PC-9 (cell line): Measurements from ENCODE around the gene EDN2. TPM values are rescaled to one million over a fixed set of nuclear protein-coding genes. Genes with fewer than 3 reads are reported as not detected.

Experiments
- BruUV-seq: library from RNA; stranded (reverse); fragments of 400-500 nt; replicated peaks from 2 replicates; lab custom pipeline; 2021; lab: Mats Ljungman, UMichigan
- CTCF ChIA-PET: fragments of 300-600 bp; sonication (Branson Sonifier 250); formaldehyde crosslinking; loops from one replicate; lab custom pipeline; 2022; ENCODE audit warnings: antibody characterized with exemption; lab: Charles Lee
- POLR2A ChIA-PET: fragments of 300-600 bp; sonication (Branson Sonifier 250); formaldehyde crosslinking; loops from one replicate; lab custom pipeline; 2022; ENCODE audit warnings: antibody characterized with exemption; ENCODE audit not compliant: unreplicated experiment; lab: Charles Lee
- DNase-seq, 2 experiments: peaks; one replicate each; pipeline versions ENCODE4 v3.0.0 to v3.0.0-alpha.2; 2015 to 2022; ENCODE audit warnings: mixed read lengths in 1 of 2
- H2AFZ ChIP-seq: fragments of 200-600 bp; sonication (generic); 2 replicates; pipeline ENCODE4 v1.8.1; 2017; ENCODE audit warnings: antibody characterized with exemption
- H3F3A ChIP-seq: fragments of 200-600 bp; sonication (generic); 2 replicates; pipeline ENCODE4 v1.8.1; 2017; ENCODE audit warnings: antibody characterized with exemption, mild to moderate bottlenecking, low read depth; ENCODE audit not compliant: insufficient read depth
- H3K27ac ChIP-seq: fragments of 200-600 bp; sonication (generic); 2 replicates; pipeline ENCODE4 v1.6.1; 2016; ENCODE audit warnings: mixed run types
- H3K27me3 ChIP-seq: fragments of 200-600 bp; sonication (generic); 2 replicates; pipeline ENCODE4 v1.6.1; 2016; ENCODE audit warnings: low read depth, mixed run types; ENCODE audit not compliant: insufficient read depth
- H3K36me3 ChIP-seq: fragments of 200-600 bp; sonication (generic); 2 replicates; pipeline ENCODE4 v1.6.1; 2016; ENCODE audit warnings: low read depth, mixed run types
- H3K4me1 ChIP-seq: fragments of 200-600 bp; sonication (generic); replicated peaks from 2 replicates; pipeline ENCODE4 v1.6.1; 2016; ENCODE audit warnings: mixed run types; ENCODE audit not compliant: insufficient read depth
- H3K4me2 ChIP-seq: fragments of 200-600 bp; sonication (generic); 2 replicates; pipeline ENCODE4 v1.6.1; 2017; ENCODE audit warnings: mixed run types
- H3K4me3 ChIP-seq: fragments of 200-600 bp; sonication (generic); 2 replicates; pipeline ENCODE4 v1.6.1; 2016; ENCODE audit warnings: mixed run types
- H3K79me2 ChIP-seq: fragments of 200-600 bp; sonication (generic); 2 replicates; pipeline ENCODE4 v1.6.1; 2017; ENCODE audit warnings: low read depth, mixed run types
- H3K9me2 ChIP-seq: fragments of 200-600 bp; sonication (generic); 2 replicates; pipeline ENCODE4 v1.8.1; 2017; ENCODE audit warnings: mild to moderate bottlenecking; ENCODE audit not compliant: insufficient read depth
- H3K9me3 ChIP-seq: fragments of 200-600 bp; sonication (generic); 2 replicates; pipeline ENCODE4 v1.8.1; 2016; ENCODE audit warnings: low read depth; ENCODE audit not compliant: insufficient read depth
- H4K20me1 ChIP-seq: fragments of 200-600 bp; sonication (generic); 2 replicates; pipeline ENCODE4 v1.8.1; 2017; ENCODE audit not compliant: insufficient read depth
- CTCF ChIP-seq: fragments of 200-600 bp; sonication (generic); conservative IDR thresholded peaks from 2 replicates; pipeline ENCODE4 v1.6.1; 2017; ENCODE audit warnings: mixed run types, antibody characterized with exemption, mild to moderate bottlenecking, moderate library complexity
- EZH2 ChIP-seq: fragments of 200-600 bp; sonication (generic); IDR thresholded peaks from 2 replicates; pipeline ENCODE4 v1.8.0; 2017; ENCODE audit warnings: antibody characterized with exemption, low read depth
- intact Hi-C: fragments of 100-400 bp; cut with micrococcal nuclease; formaldehyde crosslinking; loops from one replicate; pipeline ENCODE4 v1.10.0; 2022; ENCODE audit not compliant: unreplicated experiment
- total RNA-seq: library from RNA; stranded (reverse); gene quantifications from 2 replicates; pipeline ENCODE4 v1.2.3, GENCODE V29; 2021

EDN2 gene
- total RNA-seq, 1 experiment from 2014 or later, result 0.48 TPM

DNA sequence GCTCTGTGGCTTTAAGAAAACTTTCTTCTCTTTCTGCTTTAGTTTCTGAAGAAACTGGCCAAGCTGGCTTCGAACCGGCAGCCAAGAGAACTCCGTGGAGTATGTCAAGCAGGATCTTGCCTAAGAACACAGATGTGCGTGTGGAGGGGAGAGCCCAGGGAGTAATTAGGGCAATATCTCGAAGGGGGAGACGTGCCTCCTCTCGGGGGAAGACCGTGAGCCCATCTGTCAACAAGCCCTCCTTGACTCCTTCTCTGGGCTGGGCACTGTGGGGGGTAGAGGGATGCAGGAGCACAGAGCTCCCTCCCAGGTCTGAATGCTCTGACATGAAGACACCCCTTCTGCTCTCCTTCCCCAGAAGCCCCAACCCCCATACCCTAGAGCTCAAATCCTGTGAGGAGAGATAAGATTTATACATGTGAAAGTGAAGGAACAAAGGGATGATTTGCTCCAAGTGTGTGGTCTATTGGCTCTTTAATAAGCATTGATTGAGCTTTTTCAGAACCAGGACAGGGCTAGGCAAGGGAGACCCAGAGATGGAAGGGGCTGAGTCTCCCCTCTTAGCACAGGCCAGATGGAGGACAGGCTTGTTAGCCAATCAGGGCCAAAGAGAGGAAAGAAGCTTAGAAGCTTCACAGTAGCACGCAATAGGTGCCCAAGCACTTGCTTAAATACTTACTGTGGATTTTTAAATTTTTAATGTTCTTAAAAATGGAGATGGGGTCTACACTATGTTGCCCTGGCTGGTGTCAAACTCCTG, 37.5 kb downstream of the EDN2 start:
- TF ChIP-seq EZH2 (no peak), CTCF (no peak)
- CTCF ChIA-PET, result no interaction called here
- POLR2A ChIA-PET, result no interaction called here
- H4K20me1 ChIP-seq, result no peaks in the 10 kb centered on the region
- peaks cover 32% of the 10 kb centered on the region for H3K4me1 ChIP-seq
- no peak overlapping the region for H3K4me3 ChIP-seq
- no peak overlapping the region for H3K27ac ChIP-seq
- no peaks in the 10 kb centered on the region for H3K9me2 ChIP-seq
- peaks cover 13% of the 10 kb centered on the region for H3K9me3 ChIP-seq
- no TSS peak for BruUV-seq
- H3K4me2 ChIP-seq, result no peak overlapping the region
- H2AFZ ChIP-seq, result no peak overlapping the region
- DNase-seq, result no peak
- intact Hi-C loops, result no loop called here
- H3K79me2 ChIP-seq, result no peaks in the 10 kb centered on the region
- no peaks in the 10 kb centered on the region for H3K36me3 ChIP-seq
- no peaks in the 10 kb centered on the region for H3K27me3 ChIP-seq
- H3F3A ChIP-seq, result peaks cover 10% of the 10 kb centered on the region

DNA sequence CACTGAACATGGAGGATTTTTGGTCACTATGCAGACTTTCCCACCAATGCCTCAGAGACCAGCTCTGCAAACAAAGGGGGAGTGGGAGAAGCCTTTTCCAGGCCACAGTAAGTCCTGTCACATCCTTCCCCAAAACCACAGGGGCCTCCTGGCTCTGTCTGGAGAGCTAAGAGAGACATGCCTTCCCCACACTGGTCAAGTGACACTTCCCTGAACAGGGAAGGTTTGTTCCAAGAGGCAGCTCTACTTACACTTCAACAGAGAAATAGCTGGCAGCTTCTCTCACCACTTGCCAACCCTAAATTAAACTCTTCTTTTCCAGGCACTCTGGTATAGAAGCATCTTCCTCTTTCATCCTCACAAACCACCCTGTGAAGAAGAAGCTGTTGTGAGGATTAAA, 39.7 kb downstream of the EDN2 start:
- CTCF ChIA-PET, result interaction anchor here (0.6 kb wide), 1 partner anchor 28 kb away, joined by 3 read pairs; no protein-coding TSS in a partner anchor
- POLR2A ChIA-PET, result no interaction called here
- BruUV-seq, result no TSS peak

DNA sequence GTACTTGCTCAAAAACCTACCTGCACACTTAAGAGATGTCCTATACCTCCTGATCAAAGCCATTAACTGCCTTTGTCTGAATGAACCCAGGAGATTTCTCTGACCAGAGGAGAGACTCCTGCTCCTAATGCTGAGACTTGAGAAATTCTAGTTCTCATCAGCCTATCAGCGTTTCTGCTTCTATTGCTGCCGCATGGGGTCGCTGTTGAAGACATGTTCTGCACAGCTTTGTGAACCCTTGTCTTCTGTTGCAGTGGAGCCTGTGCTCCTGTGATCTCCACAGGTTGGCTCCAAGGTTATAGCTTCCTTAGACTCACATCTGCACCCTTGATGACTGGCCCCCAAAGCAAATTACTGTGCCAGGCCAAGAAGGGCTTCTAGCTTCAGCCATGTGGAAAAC, 40.2 kb downstream of the EDN2 start:
- H3K79me2 ChIP-seq, result no peaks in the 10 kb centered on the region
- ChIA-PET POLR2A (no interaction called here), CTCF (interaction anchor here (0.6 kb wide), 3 partner anchors 20 to 97 kb away, joined by 3 to 8 read pairs (median 3); no protein-coding TSS in a partner anchor)
- no peaks in the 10 kb centered on the region for H3K36me3 ChIP-seq
- H3K27me3 ChIP-seq, result no peaks in the 10 kb centered on the region
- no peak for DNase-seq
- H3F3A ChIP-seq, result no peaks in the 10 kb centered on the region
- no peak overlapping the region for H2AFZ ChIP-seq
- intact Hi-C loops, result no loop called here
- peaks cover 13% of the 10 kb centered on the region for H3K9me3 ChIP-seq
- H3K27ac ChIP-seq, result no peak overlapping the region
- no TSS peak for BruUV-seq
- H3K4me1 ChIP-seq, result peaks cover 11% of the 10 kb centered on the region; the same call in 1 of the 2 replicates
- no peaks in the 10 kb centered on the region for H3K9me2 ChIP-seq
- no peak overlapping the region for H3K4me2 ChIP-seq
- H3K4me3 ChIP-seq, result no peak overlapping the region
- TF ChIP-seq CTCF (peak; percentile 57), EZH2 (no peak)
- H4K20me1 ChIP-seq, result no peaks in the 10 kb centered on the region

More for the DNA sequence above, 39.7 kb downstream of the EDN2 start:
- intact Hi-C loops, result no loop called here
- no peak overlapping the region for H3K4me3 ChIP-seq
- no peaks in the 10 kb centered on the region for H3K27me3 ChIP-seq
- H3F3A ChIP-seq, result no peaks in the 10 kb centered on the region; the same call in 1 of the 2 replicates
- no peak overlapping the region for H3K4me2 ChIP-seq
- no peaks in the 10 kb centered on the region for H3K79me2 ChIP-seq
- DNase-seq, result no peak
- peaks cover 16% of the 10 kb centered on the region for H3K4me1 ChIP-seq
- H4K20me1 ChIP-seq, result no peaks in the 10 kb centered on the region
- no peak overlapping the region for H3K27ac ChIP-seq
- no peaks in the 10 kb centered on the region for H3K9me2 ChIP-seq
- no peak overlapping the region for H2AFZ ChIP-seq
- no peaks in the 10 kb centered on the region for H3K36me3 ChIP-seq
- H3K9me3 ChIP-seq, result peaks cover 13% of the 10 kb centered on the region
- no peak for TF ChIP-seq CTCF
- no peak for TF ChIP-seq EZH2
